HG03460 (cell line): ENCODE data around the gene ADAM15.

Experiments used
- ATAC-seq: cut with Tn5 transposase; IDR thresholded peaks from one replicate; pipeline ENCODE4 v1.9.1; 2021; ENCODE audit not compliant: unreplicated experiment

ADAM15 gene

DNA sequence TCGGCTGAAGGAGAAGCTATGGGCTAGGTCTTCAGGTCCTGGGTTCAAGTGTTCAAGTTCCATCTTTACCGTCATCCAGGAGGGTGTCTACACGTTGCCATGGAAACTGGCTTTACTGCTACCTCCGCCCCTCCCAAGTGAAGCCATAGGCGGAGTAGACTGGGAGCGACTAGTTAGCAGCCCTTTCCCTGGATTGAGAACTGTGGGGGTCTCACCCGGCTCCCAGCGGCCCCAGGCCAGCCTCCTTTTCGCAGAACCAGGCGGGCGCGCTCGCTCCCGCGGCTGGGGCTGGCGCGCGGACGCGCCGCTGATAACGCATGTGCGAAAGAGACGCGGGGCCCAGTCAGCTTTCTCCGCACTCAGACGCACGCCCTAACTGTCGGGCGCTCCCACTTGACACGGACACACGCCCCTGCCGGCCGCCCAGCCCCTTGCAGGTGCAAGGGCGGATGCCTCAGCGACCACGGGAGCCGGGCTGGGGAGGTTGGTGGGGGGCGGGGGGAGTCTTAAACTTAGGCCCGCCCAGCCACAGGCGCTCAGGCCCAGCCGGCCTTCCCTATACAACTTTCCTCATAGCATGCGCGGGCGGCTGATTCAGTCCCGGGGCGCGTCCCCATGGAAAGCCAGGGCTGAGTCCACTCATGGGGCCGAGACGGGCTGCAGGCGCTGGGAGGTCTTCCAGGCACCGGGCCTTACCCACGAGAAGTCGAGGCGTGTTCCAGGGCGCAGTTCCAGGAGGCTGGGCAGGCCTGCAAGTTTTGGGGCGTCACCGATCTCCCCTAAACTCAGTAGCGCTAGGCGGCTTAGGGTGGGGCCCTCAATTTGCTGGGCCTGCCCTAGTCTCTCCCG is 19.8 kb downstream of the ADAM15 start:
- peak; percentile 75 for ATAC-seq

DNA sequence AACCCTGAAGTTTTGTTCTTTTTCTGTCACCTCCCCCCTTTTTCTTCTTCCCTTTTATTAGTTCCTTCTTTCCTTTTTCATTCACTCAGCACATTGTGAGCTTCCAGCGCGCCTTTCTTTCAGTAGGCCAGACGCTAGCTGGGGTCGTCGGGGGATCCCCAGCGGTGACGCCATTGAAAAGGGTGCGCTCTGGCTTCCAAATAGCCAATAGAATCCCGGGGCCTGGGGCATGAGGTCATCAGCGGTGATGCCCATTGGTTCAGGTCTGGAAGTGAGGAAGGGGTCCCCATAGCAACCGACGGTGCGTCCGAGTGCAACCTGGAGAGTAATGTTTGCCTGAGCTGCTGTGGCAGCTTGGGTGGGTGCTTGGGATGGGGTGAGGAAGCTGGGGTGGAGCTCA is 20.6 kb downstream of the ADAM15 start:
- ATAC-seq = no peak

DNA sequence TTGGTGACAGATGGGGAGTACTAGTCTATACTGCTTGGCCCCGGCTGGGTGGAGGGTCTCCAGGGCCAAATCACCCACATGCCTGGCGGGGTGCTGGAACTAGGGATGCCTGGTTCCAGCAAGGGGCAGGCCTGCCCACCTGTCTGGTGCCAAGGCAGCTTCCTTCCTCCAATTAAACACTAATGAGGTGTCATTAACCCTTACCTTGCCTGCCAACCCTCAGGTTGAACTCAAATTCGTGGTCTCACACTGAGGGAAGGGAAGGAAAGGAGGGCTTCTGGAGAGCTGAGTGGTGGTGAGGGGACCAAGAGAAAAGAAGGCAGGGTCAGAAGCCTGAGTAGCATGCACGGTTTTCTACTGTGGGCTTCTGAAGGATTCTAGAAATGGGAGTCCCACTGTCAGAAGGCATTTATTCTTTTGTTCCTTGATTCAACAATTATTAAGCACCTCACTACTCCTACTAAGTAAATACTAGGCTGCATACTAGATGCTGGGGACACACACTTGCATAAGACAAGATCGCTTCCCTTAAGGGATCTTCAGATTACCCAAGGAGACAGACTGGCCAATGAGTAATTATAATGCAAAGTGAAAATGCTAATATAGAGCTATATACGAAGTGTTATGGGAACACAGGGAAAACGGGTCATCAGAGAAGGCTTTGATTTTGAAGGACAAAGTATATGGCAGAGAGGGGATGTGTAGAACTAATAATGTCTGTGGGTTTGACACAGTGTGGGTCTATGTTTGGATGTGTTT is 21.6 kb downstream of the ADAM15 start:
- no peak for ATAC-seq

DNA sequence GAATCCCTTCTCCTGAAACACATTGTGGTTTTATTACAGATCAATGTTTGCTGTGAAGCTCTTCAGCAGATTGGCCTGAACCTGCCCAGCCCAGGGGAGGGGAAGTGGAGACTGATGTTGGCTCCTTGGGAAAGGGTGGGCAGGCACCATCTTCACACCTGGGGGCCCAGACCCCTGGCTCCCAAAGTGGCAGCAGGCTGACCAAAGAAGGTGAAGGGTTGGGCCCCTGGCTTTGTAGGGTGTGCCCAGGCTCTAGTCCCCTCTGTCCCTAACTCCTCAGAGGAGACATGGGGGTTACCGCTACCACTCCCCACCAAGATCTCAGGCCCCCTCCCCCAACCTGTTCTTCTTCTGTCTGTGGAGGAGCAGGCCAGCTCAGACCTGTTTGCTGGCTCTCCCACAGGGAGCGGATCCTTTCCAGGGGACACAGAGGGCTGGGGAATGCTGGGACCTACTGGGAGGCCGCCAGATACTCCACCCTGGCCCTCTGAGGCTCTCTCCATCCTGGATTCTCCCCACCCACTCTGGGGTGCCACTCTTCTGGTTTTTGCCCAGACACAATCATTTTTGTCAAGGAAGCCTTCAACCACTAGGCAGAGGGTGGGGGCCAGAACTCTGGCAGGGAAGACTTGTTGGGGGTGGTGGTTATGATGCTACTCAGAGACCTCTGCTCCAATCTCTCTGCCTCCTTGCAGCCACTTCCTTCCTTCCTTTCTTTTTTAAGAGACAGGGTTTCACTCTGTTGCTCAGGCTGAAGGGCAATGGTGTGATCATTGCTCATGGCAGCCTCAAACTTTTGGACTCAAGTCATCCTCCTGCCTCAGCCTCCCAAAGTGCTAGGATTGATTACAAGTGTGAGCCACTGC is 22.5 kb downstream of the ADAM15 start:
- no peak for ATAC-seq

DNA sequence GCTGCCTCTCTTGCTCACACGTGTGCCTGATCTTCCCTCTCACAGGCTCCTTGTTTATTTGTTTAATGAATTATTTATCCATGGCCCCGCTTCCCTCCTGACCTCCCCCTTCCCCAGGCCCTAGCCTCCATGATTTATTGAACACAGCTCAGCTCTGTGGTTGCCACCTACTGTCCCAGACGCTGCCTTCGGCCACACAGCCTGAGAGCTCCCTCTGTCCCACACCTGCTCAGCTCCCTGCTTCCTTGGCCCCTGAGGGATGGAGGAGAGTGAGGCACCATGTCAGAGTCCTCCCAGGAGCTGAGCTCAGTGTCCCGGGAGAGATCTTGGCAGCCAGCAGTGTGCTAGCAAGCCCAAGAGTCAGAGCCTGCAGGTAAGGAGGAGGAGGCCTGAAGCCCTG is 24.4 kb downstream of the ADAM15 start:
- ATAC-seq = no peak

DNA sequence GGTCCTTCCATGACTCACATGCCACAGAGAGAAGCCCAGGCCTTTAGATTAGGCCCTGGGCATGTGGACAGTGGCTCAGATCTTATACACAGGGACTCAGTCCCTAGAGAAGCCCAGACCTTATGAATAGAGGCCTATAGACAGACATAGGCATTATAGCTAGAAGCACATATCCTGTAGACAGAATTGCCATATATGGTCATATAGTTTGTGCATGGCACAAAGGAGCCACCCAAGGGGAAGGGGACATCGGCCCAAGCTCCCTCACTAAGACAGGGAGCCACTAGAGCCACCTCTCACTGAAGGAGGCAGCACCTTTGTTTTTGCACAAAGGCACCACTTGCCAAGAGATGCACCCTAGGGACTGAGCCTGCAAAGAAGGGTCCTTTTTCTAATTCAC is 25.3 kb downstream of the ADAM15 start:
- no peak for ATAC-seq

DNA sequence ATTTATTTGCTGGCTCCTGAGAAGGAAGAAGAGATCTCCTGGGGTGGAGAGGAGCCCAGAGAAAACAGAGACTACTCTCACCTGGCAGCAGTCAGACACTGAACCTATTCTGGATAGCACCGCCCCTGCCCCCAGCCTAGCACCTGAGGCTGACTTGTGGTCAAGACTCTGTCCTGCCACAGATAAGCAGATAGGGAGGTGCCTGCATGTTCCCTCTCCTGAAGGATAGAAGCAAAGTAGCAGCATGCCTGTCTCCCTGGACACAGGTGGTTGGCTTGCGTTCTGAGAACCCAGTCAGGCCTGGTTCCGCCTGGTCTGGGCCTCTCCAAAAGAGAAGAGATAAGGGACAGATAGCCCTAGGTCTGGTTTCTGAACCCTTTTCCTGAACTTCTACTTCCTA is 26.2 kb downstream of the ADAM15 start:
- no peak for ATAC-seq

DNA sequence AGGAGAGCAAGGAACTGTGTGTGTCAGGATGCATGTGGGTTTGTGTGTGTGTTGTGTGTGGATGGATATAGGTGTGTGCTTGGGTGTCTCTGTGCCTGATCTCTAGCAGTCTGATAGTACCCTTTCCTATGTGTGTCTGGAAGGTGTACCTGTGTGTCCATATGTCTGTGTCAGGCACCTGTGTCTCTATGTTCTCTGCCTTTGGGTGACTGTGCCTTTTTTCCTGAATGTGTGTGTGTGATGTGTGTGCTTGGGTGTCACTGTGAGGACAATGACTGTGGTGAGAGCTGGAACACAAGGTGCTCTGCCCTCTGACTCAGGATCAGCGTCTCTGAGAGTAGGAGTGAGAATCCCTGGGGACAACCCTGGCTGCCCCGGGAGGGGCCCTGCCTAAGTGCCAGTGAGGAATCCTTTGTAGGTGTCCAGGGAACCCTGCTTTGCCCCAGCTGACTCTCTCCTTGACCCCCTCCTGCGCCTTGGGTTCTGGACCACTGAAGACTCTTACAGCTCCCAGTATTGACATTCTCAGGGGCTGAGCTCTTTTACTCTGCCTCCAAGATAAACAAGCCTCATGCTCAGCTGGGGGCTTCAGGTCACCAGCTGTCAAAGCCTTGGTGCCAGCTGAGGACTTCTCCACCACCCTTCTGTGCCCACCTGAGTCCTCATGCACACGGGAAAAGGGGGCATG is 26.8 kb downstream of the ADAM15 start:
- ATAC-seq = no peak

DNA sequence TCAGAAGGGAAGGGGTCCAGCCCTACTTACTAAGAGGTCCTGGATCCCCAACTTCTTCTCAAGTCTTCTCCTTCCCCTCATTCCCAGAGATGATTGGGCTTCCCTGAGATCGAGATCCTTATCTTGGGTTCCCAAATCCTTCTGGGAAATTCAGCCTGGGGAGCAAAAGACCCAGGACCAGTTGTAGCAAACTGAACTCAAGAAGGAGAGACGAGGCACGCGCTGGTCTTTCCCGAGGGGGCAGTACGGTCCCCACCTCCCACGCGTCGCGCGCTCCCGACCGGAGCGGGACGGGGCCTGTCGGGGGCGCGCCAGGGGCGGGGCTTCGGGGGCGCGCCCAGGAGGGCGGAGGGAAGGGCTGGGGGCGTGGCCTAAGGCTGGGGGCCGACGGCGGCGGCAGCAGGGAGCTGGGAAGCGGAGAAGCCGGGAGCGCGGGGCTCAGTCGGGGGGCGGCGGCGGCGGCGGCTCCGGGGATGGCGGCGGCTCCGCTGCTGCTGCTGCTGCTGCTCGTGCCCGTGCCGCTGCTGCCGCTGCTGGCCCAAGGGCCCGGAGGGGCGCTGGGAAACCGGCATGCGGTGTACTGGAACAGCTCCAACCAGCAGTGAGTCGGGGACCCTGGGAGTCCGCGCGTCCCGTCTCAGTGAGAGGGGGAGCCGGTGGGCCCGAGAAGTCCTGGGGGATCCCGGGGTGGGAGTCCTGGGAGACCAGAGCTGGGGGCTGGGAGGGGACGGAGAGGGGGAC is 27.5 kb downstream of the ADAM15 start, which contains the start of gene EFNA3:
Gene EFNA3 (plus strand): TSS at position 369 of the 741 bp plus-strand sequence. CDS start 105 bp downstream, at position 474.
- ATAC-seq = no peak

DNA sequence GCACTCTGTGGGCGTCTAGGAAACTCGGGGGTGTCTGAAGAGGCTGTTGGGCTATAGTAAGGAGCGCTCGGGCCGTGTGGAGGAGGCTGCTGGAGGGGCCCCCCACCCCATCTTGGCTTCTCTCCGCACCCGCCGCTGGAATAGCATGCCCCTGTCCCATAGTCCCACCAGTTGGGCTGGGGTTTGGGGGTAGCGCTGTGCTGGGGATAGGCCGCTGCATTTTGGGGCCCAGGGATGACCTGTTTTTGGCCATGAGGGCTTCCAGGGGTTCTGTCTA is 28.0 kb downstream of the ADAM15 start:
- ATAC-seq = no peak

DNA sequence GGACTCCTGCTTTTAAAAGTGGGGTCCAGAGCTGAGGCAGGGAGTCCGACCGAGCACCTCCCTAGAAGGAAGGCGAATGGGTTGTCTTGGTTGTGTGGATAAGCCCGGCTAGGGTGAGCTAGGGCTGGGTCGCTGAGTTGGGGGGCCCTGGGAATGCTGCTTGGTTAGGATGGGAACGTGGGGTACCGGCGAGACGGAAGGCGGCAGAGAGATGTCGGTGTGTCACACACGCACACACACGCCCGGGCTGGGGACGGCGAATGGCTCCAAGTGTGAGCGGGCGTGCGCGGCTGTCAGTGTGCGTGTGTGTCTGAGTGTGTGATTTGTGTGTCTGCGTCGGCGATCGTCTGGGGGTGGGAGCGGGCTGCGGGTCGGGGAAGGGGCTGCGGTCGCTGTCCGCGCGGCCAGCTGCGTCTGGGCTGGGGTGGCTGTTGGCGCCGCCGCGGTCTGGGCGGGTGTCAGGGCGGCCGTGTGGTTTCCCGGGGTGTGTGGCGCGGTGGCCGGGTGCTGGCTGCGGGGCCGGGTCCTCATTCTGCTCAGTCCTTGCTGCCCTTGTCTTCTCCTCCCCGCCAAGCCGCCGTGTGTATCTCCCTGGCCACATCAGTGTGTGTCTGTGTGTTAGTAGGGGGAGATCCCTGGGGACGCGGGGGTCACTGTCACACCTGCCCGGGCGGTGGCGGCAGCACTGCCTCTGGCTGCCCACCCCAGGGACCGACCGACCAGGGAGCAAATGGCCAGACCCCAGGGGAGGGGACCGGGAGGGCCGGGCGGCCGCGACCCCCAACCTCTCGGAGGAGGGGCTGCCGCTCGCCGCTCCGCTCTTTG is 28.6 kb downstream of the ADAM15 start:
- ATAC-seq = no peak

DNA sequence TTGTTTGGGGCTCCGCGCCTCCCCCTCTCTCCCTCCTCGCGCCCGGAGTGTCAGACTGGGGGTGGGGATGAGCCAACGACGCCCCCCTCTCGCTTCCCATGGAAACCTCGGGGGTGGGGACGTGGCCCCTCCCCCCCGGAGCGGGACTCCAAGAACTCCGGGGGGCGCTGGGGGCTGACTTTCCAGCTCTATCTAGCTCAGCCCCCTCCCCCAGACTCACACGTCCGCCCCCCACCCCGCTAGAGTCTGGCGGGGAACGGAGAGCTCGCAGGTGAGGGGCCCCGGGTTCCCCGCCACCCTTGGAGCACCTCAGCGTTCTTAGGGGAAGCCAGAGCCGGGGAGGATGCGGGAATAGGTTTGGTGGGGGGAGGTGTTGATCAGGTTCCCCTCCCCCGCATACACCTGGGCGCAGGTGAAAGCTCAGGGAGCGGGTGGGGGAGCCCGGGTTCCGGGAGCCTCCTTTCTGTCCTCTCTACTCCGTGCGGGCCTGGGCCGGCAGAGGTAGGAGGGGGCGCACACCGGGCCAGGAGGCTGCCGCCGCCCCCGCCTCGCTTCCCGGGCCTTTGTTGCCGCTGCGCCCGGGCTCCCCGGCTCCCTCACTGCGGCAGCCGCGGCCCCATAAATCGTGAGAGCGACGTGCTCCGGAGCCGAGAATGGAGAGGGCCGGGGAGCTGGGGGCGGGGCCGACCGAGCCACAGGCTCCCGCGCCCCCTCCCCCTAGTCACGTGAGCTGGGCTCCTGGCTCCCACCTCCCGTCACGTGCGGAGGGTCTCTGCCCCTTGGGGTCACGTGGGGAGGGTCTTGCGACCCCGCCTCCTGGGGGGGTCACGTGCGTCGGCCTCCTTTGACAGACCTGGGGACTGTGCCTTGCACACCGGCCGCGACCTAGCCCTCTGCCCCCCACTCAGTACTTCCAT is 29.5 kb downstream of the ADAM15 start:
- ATAC-seq = no peak

DNA sequence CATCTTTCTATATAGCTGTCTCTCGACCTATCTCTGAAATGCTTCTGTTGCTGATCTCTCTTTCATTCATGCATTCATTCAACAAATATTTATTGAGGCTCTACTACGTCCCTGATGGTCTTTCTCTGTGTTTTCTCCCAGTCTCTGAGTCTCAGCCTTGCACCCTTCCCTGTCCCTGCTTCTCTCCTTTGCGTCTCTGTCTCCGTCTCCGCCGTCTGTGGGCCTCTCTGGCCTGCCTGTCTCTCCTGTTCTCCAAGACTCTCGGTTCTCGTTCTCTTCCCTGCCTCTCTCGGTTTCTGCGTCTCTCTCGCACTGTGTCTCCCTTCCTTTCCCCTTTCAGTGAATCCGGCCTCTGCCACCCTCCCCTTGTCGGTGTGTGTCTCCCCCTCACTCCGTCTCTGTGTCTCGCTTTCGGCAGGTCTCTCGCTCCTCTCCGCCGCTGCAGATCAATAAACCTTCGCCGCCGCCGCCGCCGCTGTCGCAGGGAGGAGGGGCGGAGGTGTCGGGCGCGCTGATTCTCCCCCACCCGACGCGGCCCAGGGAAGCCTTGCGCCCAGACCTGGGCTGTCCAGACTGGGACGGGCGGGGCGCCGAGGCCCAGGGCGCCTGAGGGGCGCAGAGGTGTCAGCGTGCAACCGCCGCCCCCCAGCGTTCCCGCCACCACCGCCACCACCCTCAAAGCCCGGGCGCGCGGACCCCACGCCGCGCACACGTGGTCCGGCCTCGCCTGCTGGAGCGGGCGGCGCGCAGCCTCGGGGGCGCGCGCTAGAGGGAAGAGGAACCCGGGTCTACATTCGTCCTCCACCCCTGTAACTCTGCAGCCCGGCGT is 30.6 kb downstream of the ADAM15 start:
- ATAC-seq = no peak

DNA sequence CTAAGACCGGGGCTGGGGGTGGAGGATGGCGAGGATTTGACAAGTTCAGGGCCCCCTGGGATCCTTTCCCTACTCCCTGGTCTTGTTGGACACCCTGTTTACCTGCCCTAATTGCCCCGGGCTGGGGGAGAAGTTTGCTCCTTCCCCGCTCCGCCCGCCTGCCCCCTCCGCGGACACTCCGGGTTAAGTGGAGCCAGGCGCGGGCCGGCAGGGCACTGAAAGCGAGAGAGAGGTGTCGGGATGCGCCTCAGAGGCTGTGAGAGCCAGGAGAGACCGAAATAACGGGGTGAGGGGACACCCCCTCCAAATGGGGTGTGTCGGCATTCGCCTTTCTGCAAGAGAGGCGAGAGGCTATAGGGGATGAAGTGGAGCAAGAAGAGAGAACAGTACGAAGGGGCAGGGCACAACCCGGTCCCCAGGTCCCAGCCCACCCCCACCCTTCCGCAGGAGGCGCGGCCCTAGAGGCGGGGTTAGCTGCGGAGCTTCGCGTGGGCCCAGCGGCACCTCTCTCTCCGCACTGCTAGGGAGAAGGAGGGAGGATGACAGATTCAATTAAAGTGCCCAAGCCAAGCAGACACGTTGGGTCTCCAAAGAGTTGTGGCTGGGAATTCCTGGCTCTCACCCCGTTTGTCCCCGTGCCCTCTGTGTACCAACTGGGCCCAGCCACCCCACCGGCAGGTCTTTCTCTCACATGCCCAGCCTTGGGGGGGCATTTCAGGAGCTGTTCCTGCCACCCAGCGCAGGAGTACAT is 31.4 kb downstream of the ADAM15 start:
- ATAC-seq = no peak

DNA sequence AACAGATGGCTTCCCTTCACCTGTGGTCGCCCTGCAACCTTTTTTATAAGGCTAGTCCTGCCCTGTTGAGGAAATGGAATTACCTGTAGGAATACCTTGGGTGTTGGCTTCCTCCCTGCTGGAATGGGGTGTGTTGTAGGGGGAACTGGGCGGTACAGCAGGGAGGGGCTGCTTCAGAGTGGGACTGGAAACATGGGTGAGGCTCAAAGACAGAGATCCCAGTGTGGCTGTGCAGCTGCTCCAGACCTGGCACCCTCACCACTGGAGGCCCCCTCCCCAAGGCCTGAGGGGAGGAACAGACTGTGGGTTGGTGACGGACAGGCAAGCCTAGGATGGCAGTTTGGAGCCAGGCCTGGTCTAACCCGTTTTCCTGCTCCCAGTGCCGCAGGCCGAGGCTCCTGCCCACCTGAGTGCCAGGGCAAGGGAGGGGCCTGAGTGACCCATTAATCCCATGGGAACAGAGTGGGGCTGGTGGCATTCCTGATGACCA is 32.0 kb downstream of the ADAM15 start:
- ATAC-seq = no peak

DNA sequence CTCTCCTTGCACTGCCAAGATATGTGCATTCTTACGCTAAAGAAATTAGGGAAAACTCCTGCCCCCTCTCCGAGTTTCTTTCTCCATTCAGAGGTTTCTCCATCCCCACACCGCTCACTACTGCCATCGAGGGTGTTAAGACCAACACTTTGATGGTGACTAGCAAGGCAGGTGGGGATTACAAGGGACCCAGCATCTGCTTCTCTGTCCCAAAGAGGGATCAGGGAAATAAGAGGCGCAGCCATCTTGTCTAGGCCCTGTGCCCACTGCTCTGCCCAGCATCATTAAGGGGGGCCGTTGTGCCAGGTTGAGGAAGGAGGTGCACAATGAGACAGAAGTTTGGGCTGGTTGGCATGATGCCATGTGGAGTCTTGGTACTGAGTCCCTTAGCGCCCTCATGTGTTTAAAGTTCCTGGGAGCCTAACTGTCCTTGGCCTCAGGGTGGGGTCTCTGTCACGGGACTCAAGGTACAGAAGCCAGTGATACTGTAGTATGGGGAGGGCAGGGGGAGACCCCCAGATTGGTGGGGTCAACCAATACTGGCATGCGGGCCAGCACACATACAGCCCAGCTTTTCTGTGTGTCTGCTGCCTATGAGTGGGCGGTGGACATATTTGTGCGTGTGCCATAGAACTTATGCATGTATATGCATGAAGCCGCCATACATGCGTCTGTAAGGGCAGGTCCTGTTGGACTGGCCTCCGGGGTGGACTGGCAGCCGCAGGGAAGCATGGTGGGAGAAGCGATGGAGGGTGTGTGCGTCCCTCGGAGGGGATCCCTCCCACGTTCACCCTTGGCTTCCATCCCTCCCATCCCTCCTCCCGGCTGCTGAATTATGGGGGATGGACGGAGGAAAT is 33.0 kb downstream of the ADAM15 start:
- ATAC-seq = no peak
